Measurements from ENCODE around the gene JARID2.
"Not testable (repeated sequence)": the region's sequence is repeated elsewhere in the genome, so short reads cannot be mapped to it uniquely, and the experiment has no call there.

The JARID2 gene

GRCh38 chr6:15290962-15291704 is 45.3 kb downstream of the JARID2 start:
- no peak for DNase-seq

- no peak for DNase-seq
Measured at GRCh38 chr6:15292721-15293302, 46.9 kb downstream of the JARID2 start.

- no peak for DNase-seq
Measured at GRCh38 chr6:15293674-15294073, 47.8 kb downstream of the JARID2 start.

- no peak for DNase-seq
Measured at GRCh38 chr6:15294504-15294903, 48.6 kb downstream of the JARID2 start.

- DNase-seq = no peak
Measured at GRCh38 chr6:15296249-15296648, 50.4 kb downstream of the JARID2 start.

GRCh38 chr6:15296735-15297134 is 50.9 kb downstream of the JARID2 start:
- no peak for DNase-seq

GRCh38 chr6:15297167-15297566 is 51.3 kb downstream of the JARID2 start:
- DNase-seq = not testable (repeated sequence)

GRCh38 chr6:15297895-15298590 is 52.2 kb downstream of the JARID2 start:
- DNase-seq = no peak

- no peak for DNase-seq
Measured at GRCh38 chr6:15299430-15300131, 53.7 kb downstream of the JARID2 start.

GRCh38 chr6:15301179-15302006 is 55.5 kb downstream of the JARID2 start:
- no peak for DNase-seq

GRCh38 chr6:15303162-15303919 is 57.5 kb downstream of the JARID2 start:
- no peak for DNase-seq

GRCh38 chr6:15303920-15304291 is 58.0 kb downstream of the JARID2 start:
- DNase-seq = no peak

GRCh38 chr6:15304337-15305042 is 58.6 kb downstream of the JARID2 start:
- no peak for DNase-seq

GRCh38 chr6:15305496-15305895 is 59.6 kb downstream of the JARID2 start:
- DNase-seq = no peak

- no peak for DNase-seq
Measured at GRCh38 chr6:15305909-15306308, 60.0 kb downstream of the JARID2 start.

- peak; percentile 39 for DNase-seq
Measured at GRCh38 chr6:15308435-15309213, 62.8 kb downstream of the JARID2 start.

- DNase-seq = no peak
Measured at GRCh38 chr6:15309611-15310283, 63.9 kb downstream of the JARID2 start.

GRCh38 chr6:15310680-15311079 is 64.8 kb downstream of the JARID2 start:
- no peak for DNase-seq

- DNase-seq = peak; percentile 75
Measured at GRCh38 chr6:15312500-15312899, 66.6 kb downstream of the JARID2 start.

GRCh38 chr6:15313367-15313766 is 67.5 kb downstream of the JARID2 start:
- no peak for DNase-seq
